Calu3 (cell line): ENCODE results near the gene STX4. TPM values are rescaled to one million over a fixed set of nuclear protein-coding genes. Genes with fewer than 3 reads are reported as not detected.

Experiments
- BruUV-seq: library from RNA; stranded (reverse); fragments of 400-500 nt; replicated peaks from 2 replicates; lab custom pipeline; 2021; lab: Mats Ljungman, UMichigan
- CTCF ChIA-PET: fragments of 300-600 bp; sonication (Branson Sonifier 250); formaldehyde crosslinking; loops from one replicate; lab custom pipeline; 2022; ENCODE audit warnings: antibody characterized with exemption; lab: Charles Lee
- DNase-seq: peaks from one replicate; pipeline ENCODE4 v3.0.0; 2022
- H3K27ac Mint-ChIP-seq: one replicate; pipeline ENCODE4 v1.8.0; 2022; ENCODE audit warnings: mixed read lengths; ENCODE audit not compliant: unreplicated experiment
- H3K27me3 Mint-ChIP-seq: one replicate; pipeline ENCODE4 v1.8.0; 2022; ENCODE audit warnings: mixed read lengths; ENCODE audit not compliant: unreplicated experiment
- H3K36me3 Mint-ChIP-seq: one replicate; pipeline ENCODE4 v1.8.0; 2022; ENCODE audit warnings: mild to moderate bottlenecking, moderate library complexity, mixed read lengths; ENCODE audit not compliant: insufficient read depth, unreplicated experiment
- H3K4me1 Mint-ChIP-seq: one replicate; pipeline ENCODE4 v1.8.0; 2022; ENCODE audit warnings: mild to moderate bottlenecking, low read depth, mixed read lengths; ENCODE audit not compliant: unreplicated experiment
- H3K4me3 Mint-ChIP-seq: one replicate; pipeline ENCODE4 v1.8.0; 2022; ENCODE audit warnings: mild to moderate bottlenecking, low read depth, moderate library complexity, mixed read lengths; ENCODE audit not compliant: unreplicated experiment
- H3K9me3 Mint-ChIP-seq: one replicate; pipeline ENCODE4 v1.8.0; 2022; ENCODE audit warnings: low read depth, mixed read lengths; ENCODE audit not compliant: unreplicated experiment
- intact Hi-C: fragments of 100-400 bp; cut with micrococcal nuclease; formaldehyde crosslinking; loops from one replicate; pipeline ENCODE4 v1.10.0; 2022; ENCODE audit not compliant: unreplicated experiment
- total RNA-seq: library from RNA; stranded (reverse); gene quantifications from 2 replicates; pipeline ENCODE4 v1.2.3, GENCODE V29; 2022
- TF ChIP-seq, protein P1 (sequence below): fragments of 200-600 bp; IDR thresholded peaks from one replicate; pipeline ENCODE4 v1.8.0; 2022; ENCODE audit warnings: antibody characterized with exemption; ENCODE audit not compliant: unreplicated experiment

Gene STX4
- total RNA-seq, 1 experiment from 2014 or later, result 100 TPM

DNA sequence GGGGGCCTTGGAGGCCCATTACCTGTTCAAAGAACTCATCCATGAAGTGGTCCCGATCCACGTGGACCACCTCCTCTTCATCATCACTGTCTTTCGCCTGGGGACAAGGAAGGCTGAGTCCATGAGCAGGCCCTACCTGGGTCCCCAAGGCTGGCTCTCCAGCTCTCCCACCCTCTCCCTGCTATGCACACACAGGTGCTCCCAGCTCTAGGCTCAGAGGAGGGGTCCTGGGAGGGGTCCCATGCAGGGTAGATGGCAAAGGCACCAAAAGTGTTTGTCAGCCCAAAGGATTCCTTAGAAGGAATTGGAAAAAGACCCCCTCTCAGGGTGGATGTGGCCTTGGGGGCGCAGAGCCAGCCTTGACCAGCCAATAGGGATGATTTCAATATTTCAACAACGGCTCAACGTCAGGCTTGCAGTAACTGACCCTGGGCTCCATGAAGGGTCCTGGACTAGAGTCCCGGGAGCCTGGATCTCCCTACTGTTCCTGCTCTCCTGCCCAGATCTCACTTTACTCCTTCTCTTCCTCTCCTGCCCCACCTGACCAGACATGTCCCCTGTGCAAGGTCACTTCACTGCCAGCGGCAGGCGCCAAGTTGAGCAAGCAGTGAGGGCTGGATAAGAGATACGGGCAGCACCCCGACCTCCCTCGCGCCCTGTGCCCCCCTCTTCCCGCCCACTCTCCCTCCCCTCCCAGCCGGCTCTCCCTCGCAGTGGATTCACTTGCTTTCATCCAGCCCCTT, 31.7 kb upstream of the STX4 start:
- peaks cover 25% of the 10 kb centered on the region for H3K4me1 Mint-ChIP-seq
- peaks cover 15% of the 10 kb centered on the region for H3K36me3 Mint-ChIP-seq
- no TSS peak for BruUV-seq
- CTCF ChIA-PET, result interaction anchor here (0.6 to 0.7 kb wide), 2 partner anchors 9 to 303 kb away, joined by 3 read pairs; partner anchors contain the start of gene SRCAP
- H3K27me3 Mint-ChIP-seq, result peaks cover 58% of the 10 kb centered on the region
- DNase-seq, result no peak
- no peak overlapping the region for H3K27ac Mint-ChIP-seq
- H3K4me3 Mint-ChIP-seq, result no peak overlapping the region
- TF ChIP-seq, protein P1, sequence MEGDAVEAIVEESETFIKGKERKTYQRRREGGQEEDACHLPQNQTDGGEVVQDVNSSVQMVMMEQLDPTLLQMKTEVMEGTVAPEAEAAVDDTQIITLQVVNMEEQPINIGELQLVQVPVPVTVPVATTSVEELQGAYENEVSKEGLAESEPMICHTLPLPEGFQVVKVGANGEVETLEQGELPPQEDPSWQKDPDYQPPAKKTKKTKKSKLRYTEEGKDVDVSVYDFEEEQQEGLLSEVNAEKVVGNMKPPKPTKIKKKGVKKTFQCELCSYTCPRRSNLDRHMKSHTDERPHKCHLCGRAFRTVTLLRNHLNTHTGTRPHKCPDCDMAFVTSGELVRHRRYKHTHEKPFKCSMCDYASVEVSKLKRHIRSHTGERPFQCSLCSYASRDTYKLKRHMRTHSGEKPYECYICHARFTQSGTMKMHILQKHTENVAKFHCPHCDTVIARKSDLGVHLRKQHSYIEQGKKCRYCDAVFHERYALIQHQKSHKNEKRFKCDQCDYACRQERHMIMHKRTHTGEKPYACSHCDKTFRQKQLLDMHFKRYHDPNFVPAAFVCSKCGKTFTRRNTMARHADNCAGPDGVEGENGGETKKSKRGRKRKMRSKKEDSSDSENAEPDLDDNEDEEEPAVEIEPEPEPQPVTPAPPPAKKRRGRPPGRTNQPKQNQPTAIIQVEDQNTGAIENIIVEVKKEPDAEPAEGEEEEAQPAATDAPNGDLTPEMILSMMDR, result no peak
- no peaks in the 10 kb centered on the region for H3K9me3 Mint-ChIP-seq
- intact Hi-C loops, result no loop called here

DNA sequence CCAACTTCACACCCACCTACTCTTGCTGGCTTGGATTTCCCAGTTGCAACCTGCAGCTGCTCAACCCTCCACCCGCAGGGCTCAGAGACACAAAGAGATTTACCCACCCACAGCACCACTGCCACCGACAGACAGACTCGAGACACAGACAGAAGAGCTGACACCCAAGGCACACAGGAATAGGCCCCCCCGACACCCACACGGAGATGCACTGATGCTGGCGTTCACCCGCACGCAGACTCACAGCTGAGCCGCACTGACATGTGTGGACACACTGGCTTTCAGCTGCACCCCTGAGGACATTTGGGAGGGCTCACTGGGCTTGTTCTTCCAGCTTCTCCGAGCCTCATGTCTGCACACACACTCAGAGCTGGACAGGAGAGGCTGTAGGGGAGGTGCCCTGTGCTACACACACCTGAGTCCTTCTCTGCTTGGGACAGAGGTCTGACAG, 31.1 kb upstream of the STX4 start:
- Mint-ChIP-seq H3K36me3 (peaks cover 9% of the 10 kb centered on the region), H3K9me3 (no peaks in the 10 kb centered on the region), H3K27me3 (peaks cover 64% of the 10 kb centered on the region), H3K27ac (no peak overlapping the region), H3K4me3 (no peak overlapping the region), H3K4me1 (peaks cover 24% of the 10 kb centered on the region)
- TF ChIP-seq, protein P1, result no peak
- no TSS peak for BruUV-seq
- intact Hi-C loops, result no loop called here
- CTCF ChIA-PET, result interaction anchor here (0.6 to 0.9 kb wide), 4 partner anchors 9 to 303 kb away, joined by 3 to 4 read pairs (median 4); partner anchors contain the start of gene SRCAP
- no peak for DNase-seq

DNA sequence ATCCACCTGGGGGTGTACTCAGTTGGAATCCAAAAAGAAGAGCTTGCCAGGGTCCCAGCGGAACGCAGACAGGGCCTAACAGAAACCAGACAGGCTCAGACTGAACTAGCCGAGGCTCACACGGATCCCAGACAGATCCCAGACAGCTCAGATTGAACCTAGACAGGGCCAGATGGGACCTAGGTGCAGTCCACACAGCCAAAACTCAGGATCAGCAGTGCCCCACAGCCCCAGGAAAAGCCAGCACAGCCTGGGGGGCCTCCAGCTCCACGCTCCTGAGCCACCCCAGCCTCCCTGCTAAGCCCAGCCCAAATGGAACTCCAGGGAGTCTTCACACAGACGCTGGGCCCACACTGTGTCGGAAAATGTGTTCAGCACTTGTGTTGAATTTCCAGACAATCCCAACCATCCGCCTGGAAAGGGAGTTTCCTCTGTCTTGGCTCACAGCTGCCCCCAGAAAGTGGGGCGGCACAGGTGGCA, 30.5 kb upstream of the STX4 start:
- Mint-ChIP-seq H3K27ac (no peak overlapping the region), H3K27me3 (peaks cover 70% of the 10 kb centered on the region), H3K36me3 (peaks cover 4% of the 10 kb centered on the region), H3K4me3 (no peak overlapping the region), H3K9me3 (no peaks in the 10 kb centered on the region), H3K4me1 (peaks cover 20% of the 10 kb centered on the region)
- TF ChIP-seq, protein P1, result no peak
- intact Hi-C loops, result no loop called here
- no TSS peak for BruUV-seq
- CTCF ChIA-PET, result interaction anchor here (0.6 to 0.9 kb wide), 2 partner anchors 11 to 175 kb away, joined by 4 read pairs; no protein-coding TSS in a partner anchor
- no peak for DNase-seq

DNA sequence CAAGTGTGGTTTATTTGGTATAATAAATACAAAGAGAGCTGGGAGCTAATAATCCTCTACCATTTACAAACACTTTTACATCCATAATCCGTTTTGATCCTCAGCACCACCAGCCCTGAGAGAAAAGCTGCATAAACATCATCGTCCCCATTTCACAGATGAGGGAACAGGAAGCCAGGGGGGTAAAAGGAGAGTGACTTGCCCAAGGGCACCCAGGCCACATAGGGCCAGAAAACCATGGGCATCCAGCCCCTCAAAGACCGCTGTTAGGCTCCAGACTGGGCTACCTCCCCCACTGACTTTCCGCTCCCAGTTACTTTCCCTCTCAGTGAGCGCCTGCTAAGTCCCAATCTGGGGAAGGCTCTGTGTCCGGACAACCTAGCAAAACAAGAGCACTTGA, 29.6 kb upstream of the STX4 start:
- CTCF ChIA-PET, result no interaction called here
- Mint-ChIP-seq H3K36me3 (peaks cover 4% of the 10 kb centered on the region), H3K9me3 (no peaks in the 10 kb centered on the region), H3K4me1 (peaks cover 13% of the 10 kb centered on the region), H3K27me3 (peaks cover 78% of the 10 kb centered on the region), H3K4me3 (no peak overlapping the region), H3K27ac (no peak overlapping the region)
- no peak for DNase-seq
- BruUV-seq, result no TSS peak
- TF ChIP-seq, protein P1, result no peak
- intact Hi-C loops, result no loop called here
